Fibroblast of upper back skin (primary cell): Measurements from ENCODE around the gene KCNK4.

Experiments
- DNase-seq: peaks from one replicate; pipeline ENCODE4 v3.0.0-alpha.2; 2013

Gene KCNK4

DNA sequence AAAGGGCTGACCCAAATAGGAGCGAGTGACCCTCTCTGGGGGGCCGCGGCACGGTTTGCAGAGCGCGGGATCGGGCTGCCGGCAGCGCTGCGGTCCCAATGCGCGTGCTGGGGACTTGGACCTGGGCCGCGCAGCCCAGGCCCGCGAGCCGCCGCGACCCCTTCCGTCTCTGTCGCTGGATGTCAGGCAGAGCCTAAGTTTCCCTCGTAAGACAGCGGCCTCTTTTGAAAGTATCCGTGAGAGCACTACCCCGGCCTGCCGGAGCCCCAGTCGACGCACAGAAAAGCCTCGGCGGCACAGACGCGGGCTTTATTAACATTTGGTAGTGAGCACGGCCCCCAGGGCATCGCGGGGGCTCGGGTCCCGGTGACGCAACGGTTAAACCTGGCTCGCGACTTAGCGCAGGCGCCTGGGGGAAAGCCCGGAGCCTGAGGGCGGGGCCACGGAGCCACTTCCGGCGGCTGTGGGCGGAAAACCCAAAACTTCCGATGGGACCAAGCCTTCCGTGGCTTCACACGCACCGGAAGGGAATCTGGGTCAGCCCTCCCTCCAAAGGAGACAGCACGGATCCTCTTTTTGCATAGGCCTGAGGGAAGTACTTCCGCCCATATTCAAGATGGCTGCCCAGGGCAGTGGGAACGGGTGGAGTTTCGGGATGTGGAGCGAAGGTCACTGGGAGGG, 21.4 kb upstream of the KCNK4 start:
- DNase-seq = peak; percentile 100

DNA sequence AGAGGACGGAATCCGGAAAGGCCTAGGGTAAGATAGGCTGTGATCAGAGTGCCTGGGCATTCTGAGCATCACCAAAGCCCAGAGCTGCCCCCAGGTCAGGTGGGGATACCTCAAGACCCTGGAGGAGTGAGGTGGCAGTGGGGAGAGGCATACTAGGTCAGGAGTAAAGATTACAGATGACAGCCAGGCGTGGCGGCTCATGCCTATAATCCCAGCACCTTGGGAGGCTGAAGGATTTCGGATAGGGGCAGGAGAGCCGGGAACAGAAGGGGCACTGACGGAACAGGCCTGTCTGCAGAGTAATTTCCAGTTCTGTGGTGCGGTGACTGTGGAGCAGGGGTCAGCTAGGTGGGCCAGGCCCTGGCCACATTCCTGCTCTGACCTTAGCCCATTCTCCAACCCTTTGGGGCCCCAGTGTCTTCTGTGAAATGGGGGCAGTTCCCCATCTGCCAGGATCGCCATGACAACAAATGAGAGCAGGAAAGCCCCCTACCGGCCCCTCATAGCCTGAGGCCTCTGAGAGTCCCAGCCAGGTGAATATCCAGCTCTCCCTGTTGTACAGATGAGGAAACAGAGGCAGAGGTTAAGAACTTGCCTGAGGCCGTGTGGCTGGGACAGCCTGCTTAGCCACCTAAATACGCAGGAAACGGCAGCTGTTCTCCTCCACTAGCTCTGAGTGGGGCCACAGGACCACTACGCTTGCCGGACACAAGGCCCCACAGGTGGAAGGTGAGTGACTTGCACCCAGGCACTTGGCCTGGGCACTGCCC, 15.9 kb upstream of the KCNK4 start:
- DNase-seq = no peak

DNA sequence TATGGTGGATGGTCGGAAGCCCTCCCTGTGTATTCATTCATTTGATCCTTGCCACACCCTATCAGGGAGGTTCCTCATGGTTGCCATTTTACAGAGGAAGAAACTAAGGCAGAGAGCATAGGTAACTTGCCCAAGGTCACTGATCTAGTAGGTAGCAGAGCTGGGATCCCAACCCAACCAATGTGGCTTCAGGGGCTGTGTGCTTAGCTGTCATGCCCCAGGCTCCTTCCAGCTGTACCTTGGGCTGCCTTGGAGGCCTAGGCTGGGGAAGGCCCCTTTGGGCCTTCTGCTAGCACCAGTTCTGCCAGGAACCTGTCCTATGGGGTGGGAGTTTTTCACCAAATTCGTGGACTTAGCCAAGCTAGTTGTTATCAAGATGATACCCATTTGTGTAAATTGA, 15.3 kb upstream of the KCNK4 start:
- no peak for DNase-seq

DNA sequence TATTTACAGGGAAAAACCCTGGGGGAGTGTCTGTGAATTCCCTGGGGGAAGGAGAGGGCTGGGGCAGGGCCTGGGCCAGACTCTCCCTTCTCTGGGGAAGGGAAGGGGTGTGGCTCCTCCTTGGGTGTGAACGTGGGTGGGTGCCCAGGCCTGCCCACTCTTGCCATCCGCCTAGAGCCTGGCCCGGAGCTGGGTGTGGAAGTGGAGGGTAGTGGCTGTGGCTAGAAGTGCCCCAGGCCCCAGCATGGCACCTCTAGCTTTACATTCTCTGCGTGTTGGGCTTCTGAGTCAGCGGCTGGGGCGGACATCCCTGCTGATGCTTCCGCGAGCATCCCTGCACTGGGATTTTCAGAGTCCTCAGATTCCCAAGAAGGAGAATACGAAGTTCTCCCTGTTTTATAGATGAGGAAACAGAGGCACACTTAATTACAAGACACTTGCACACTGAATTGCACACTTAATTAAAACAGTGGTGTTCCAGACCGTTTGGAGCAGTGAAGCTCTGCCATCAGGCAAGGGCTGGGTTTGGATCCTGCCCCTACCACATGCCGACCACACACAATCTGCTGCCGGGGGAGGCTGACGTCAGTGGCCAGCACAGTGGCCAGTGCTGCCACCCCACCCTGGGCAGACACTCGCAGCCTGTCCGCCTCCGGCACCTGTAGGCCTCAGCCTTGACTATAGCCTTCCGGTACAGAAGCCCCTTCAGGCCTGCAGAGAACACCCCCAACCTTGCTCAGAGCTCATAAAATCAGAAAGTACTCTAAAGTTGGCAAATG, 14.3 kb upstream of the KCNK4 start:
- no peak for DNase-seq

DNA sequence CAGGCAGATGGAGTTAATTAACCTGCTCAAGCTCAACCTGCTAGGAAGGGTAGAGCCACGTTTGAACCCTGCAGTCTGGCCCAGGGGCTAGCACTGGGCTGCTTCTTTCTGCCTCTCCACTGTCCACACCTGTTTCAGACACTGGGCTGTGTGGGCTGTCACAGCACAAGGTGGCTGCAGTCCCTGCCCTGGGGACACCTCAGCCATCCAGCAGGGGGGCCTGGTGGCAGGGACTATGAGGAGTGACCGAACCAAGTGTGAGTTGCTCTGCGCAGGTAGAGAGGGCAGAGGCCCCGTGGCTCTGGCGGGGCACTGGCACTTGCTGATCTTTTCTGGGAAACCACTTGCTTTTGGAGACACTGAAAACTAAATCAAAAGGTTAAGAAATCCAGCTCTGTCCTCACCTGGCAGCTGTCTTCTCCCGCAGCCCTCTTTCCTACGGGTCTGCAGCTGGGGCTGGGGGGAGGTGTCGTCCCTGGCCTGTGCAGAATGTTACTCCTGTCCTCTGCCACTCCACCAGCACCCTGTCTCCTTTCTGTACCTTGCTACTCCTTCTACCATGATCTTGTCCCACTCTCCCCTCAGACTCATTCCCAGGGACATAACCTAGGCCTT, 12.4 kb upstream of the KCNK4 start:
- DNase-seq = no peak

DNA sequence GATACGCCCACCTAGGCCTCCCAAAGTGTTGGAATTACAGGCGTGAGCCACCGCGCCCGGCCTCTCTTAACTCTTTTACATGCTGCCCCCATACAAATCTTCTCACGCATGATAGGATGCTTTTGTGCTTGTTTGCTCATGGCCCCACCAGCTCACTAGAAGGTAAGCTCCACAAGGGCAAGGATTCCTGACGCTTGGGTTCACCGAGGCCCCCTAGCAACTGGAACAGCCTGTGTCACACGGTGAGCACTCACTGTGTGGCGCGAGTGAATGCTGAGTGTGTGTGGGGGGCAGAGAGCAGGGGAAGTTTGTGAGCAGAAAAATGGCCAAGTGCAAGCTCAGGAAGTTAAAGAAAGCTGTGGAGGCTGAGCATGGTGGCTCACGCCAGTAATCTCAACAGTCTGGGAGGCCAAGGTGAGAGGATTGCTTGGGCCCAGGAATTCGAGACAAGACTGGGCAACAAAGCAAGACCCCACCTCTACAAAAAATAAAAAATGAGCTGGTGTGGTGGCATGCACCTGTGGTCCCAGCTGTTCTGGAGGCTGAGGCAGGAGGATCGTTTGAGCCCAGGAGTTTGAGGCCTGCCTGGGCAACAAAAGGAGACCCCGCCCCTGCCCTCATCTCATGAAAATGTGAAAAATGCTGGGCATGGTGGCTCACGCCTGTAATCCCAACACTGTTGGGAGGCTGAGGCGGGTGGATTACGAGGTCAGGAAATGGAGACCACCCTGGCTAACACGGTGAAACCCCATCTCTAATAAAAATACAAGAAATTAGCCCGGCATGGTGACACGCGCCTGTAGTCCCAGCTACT, 8.9 kb upstream of the KCNK4 start:
- DNase-seq = no peak

DNA sequence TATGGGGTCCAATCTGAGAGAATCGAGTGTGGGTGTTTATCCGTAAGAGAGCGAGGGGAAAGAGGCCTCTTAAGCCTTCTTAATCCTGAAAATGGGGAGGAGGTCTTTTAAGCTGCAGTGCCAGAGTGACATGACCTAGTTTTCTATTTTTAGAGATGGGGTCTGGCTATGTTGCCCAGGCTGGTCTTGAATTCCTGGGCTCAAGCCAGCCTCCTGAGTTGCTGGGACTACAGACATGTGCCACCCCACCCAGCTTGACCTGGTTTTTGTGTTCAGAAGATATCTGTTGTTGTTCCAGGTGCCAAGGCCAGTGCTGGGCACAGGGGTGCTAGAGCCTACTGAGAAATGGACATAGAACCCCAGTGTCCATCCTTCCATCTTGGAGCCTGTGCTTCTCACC, 8.0 kb upstream of the KCNK4 start:
- DNase-seq = no peak

DNA sequence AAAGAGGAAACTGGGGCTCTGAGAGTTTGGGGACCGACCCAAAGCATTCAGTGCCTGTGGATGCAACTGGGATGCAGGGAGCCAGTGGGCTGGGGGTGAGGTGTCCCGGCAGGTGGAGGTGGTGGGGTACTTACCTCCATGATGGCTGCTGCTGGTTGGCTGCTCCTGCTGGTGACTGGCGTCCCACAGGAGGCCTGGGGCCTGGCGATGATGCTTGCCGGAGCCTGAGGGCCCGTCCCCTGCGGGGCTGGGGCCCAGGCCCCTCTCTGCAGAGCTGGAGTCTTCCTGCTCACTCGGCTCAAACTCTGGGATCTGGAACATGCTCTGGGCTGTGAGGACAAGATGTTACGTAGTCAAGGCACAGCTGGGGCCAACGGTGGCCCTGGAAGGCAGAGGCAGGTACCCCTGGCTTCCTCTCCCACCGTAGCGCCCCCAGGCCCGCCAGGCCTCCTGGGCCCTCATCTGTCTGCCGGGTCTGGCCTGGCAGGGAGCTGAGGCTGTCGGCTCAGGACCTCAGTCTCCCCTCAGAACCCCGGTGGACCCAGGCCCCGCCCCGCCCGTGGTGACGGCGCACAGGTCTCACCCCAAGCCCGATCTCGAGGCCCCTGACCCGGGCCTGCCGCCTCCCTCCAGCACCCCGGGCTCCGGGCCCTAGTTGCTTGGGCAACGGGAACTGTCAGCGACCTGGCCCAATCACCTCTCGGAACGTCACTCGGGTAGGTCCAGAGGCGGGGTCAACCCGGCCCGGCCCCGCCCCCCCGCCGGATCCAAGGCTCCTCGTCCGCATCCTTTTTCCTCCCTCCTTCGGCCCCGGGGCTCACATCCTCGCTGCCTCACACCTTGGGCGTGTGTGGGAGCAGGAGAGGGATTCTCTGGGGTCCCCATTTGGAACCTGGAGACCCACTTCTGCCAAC, 6.8 kb upstream of the KCNK4 start, which contains the start of gene BAD:
BAD (minus strand) TSS at position 618 of the 914 bp plus-strand sequence; CDS start at position 321, 297 bp downstream.
- peak; percentile 90 for DNase-seq

DNA sequence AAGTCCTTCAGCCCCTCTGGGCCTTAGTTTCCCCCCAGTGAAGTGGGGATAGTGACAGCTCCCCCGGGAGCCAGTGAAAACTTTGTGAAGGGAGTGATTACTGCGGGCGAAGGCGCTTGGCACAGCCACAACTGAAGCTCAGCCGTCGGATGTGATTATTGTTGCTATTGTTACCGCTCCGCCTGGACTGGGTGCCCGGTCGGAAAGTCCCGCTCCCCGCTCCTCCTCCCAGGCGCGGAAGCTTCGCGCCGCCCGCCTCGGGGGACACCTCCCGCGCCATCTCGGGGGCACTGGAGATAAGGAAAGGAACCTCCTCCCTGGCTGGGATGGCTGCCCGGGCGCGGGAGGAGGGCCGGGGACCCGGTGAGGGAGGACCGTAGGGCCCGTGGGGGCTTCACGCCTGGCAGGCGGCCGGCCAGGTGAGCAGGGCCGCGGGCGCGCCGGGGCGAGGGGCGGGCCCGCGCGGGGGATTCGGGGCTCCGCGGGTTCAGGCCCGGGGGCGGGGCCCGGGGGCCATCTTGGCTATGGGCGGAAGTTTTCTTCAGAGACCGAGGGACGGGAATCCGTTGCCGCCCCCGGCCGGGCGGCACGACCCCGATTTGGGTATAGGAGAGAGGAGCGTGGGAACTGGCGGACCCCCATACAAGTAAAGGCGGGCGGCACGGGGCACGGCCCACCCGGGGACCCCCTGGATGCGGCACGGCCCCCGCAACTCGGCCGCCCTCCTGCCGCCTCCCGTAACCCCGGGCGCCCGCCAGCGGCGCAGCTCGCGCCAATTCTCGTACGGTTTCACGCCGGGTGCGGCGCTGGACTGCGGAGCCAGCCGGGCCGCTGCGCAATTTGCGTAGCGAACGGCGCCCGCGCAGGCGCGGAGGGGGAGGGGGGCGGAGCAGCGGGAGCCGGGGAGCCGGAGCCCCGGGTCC, 5.9 kb upstream of the KCNK4 start, which contains the start of gene GPR137:
GPR137 (plus strand) TSS at position 887 of the 923 bp plus-strand sequence. CDS start 677 bp downstream, outside the sequence.
- DNase-seq = peak; percentile 64

DNA sequence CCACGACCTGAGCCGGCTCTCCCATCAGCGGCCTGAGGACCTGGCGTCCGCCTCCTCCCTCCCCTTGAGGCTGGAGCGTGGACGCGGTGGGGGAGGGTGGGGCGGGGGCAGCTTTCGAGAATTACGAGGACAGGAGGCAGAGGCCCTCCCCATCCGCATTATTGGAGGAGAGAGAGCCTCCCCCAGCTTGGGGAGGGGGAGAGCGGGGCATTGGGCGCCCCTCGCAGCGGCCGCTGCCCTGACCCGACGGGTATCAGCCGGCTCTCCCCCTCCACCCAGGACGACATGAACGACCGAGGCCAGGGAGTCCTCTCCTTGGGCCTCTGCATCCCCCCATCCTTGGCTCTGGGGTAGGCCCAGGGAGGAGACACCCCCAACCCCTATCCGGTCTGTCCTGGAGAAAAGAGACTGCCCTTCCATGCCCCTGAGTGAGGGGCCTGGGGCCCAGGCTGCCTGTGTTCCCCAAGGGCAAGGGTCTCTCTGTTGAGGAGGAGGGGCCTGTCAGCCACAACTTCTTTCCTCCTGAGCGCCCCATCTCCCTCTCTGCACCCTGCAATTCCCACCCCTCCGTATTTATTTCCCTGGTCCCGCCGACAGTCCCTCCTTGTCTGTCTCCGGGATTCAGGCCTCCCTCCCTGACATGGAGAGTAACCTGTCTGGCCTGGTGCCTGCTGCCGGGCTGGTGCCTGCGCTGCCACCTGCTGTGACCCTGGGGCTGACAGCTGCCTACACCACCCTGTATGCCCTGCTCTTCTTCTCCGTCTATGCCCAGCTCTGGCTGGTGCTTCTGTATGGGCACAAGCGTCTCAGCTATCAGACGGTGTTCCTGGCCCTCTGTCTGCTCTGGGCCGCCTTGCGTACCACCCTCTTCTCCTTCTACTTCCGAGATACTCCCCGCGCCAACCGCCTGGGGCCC, 5.0 kb upstream of the KCNK4 start:
- DNase-seq = no peak

DNA sequence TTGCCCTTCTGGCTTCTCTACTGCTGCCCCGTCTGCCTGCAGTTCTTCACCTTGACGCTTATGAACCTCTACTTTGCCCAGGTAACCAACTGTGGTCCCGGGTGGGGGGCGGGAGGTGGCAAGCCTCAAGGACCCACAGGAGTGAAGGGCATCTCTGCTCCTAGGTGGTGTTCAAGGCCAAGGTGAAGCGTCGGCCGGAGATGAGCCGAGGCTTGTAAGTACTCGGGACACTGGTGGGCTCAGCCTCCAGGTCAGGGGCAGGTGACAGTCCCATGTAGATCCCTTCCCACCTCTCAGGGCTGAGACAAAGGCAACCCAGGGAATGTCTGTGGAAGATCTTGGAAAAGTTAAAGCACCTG, 4.3 kb upstream of the KCNK4 start:
- no peak for DNase-seq

DNA sequence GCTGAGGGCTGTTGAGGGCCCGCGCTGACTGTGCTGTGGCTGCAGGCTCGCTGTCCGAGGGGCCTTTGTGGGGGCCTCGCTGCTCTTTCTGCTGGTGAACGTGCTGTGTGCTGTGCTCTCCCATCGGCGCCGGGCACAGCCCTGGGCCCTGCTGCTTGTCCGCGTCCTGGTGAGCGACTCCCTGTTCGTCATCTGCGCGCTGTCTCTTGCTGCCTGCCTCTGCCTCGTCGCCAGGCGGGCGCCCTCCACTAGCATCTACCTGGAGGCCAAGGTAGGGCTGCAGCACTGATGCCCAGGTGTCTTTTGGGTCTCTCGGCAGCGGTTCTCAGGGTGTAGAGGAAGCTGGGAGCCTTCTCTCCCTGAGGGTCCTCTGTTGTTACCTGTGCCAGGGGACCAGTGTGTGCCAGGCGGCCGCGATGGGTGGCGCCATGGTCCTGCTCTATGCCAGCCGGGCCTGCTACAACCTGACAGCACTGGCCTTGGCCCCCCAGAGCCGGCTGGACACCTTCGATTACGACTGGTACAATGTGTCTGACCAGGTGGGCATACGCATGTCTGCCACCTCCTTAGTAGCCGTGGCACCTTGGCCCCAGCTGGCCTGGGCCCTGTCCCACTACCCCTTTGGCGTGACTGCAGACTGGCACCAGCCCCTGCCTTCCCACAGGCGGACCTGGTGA, 3.3 kb upstream of the KCNK4 start:
- no peak for DNase-seq

DNA sequence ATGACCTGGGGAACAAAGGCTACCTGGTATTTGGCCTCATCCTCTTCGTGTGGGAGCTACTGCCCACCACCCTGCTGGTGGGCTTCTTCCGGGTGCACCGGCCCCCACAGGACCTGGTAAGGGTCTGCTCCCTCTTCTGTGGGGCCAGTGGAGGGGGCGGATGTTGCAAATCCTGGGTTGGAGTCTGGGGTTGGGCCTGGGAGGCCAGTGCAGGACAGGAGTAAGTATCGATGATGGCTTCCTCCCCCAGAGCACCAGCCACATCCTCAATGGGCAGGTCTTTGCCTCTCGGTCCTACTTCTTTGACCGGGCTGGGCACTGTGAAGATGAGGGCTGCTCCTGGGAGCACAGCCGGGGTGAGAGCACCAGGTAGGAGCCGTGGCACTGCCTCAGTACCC, 2.8 kb upstream of the KCNK4 start:
- no peak for DNase-seq

DNA sequence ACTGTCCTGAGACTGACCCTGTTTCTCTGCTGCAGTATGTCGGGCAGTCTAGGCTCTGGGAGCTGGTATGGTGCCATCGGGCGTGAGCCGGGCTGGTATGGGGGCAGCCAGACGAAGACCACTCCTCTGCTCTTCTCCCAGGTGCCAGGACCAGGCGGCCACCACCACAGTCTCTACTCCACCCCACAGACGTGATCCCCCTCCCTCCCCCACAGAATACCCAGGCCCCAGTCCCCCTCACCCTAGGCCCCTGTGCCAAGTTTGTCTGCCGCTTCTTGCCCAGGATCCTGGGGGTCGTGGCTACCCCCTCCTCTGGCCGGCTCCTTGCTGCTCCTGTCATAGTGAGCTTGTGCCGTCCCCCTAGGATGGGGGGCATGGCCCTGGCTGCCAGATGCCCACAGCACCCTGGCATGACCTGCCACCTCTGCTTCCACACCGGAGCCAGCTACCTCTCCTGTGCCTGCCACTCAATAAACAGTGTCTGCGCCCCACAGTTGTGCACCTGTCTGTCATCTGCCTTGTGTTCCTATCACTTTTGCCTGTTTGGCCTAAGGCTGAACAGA, 2.0 kb upstream of the KCNK4 start:
- DNase-seq = no peak

DNA sequence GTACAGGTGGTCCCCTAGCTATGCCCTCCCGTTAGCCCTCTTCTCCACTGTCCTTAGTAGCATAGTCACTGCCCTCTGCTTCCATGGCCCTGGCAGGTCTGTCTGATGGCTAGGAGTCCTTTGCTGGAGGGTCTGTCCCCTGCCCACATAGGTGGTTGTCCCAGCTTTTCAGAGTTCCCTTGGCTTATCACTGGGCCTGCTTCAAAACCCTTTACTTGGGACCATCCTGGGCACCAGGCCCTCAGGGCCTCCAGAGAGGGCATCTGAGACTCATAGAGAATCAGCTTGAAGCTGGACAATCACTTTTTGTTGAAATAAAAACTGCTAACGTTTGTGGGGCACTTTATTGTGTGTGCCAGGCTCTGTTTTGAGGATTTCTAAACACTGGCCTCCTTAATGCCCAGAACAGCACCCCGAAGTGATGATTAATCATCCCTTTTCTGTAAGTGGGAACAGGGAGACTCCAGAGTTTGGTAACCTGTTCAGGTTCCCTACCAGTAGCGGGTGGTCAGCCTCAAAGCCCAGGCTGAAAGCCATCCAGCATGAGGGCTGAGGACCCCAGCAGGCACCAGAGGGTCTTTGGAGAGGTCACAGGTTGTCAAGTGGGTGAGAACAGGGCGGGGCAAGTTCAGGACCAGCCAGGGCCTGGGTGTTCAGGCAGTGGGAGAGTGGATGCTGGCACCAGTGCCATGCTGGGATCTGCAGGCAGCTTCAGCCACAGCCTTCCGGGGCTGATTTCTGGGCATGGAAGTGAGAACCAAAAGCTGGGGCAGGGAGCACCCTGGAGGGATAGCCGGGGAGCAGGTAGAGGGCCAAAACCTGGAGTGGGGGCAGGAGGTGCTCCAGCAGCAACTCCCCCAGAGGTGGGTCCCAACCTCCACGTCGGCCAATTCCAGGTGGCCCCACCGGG, 495 bp upstream of the KCNK4 start:
- DNase-seq = no peak

DNA sequence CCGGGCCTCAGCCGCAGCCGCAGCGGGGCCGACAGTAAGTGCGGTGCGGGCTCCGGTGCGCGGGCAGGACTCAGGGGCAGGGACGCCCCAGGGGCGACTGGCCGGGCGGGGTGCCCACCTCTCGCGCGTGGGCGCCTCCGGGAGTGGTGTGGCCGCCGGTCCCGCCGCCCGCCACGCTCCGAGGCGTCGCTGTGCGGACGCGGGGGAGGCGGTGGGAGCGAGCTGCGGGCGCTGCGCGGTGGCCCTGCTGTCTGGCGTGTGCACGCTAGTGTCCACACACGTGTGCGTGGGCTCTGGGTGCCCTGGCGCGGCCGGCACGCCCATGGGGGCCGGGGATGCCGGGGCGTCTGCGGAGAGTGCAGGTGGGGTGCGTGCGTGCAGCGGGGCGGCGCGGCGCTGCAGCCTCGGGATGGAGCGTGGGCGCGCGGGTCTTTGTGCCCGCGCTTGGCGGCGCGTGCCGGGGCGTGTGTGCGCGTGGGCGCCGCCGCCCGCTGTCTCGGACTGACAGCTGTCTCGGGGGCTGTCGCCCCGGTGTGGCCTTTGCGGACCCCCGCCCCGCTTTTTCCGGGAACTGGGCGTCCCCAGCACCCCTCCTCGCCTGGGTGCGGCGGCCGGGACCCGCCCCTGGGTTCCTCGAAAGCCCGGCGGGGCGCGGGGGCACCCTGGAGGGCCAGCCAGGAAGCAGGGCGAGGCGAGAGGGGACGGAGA, 804 bp downstream of the KCNK4 start:
- DNase-seq = no peak
